Heart left ventricle (tissue), 13 donors: ENCODE measurements around the gene RGS2.

Source experiments
- CTCF ChIP-seq, 12 donors: fragments of 200-600 bp; sonication (generic) in 4 of 12; IDR thresholded peaks; one replicate each; pipeline versions ENCODE4 v1.5.0 to v1.8.0; 2018 to 2022; ENCODE audit warnings: antibody characterized with exemption in 12 of 12, mild to moderate bottlenecking in 5 of 12
- POLR2A ChIP-seq, 2 donors: fragments of 450-650 bp; IDR thresholded peaks; one replicate each; pipeline ENCODE4 v1.6.1; 2017; ENCODE audit warnings: antibody characterized with exemption in 2 of 2, mild to moderate bottlenecking in 2 of 2, moderate library complexity in 2 of 2
- donor health status: ischemic (EF 13 %, LVEDD 7.1; RV severe dilation, severe dysfunction).
- donor health status: DM: no; HTN: yes; CAD: no.
- donor health status: DM: no; HTN: no; CAD: no.
- donor health status: ischemic (EF 25% LVEDD 6.9; RV normal size, moderate dysfunction).
- donor health status: ischemic (EF 25% LVEDD 5.7; RV mildly dilated, moderate dysfunction).
- donor health status: ischemic (EF 35%, LVEDD 5.7; RV mildly dilated, moderate dysfunction).
- donor health status: nonischemic (EF 11% LVEDD 7.7; RV severe dilation, severe dysfunction).
- donor health status: DM: yes; HTN: yes; CAD: no.
- donor health status: PGD.
- donor health status: ischemic (EF 29% LVEDD 5.4; RV normal size, mild dysfunction).
- donor health status: nonischemic (EF 23%, LVEDD 6.1; RV moderate dilation, normal function).

- TF ChIP-seq CTCF (IDR thresholded peaks at IDR 0.05) (no peak), POLR2A (IDR thresholded peaks at IDR 0.05) (no peak)
Measured at GRCh38 chr1:192810253-192810880, 1.5 kb downstream of the RGS2 start.
